ENCODE measurements around the gene UBE3C. TPM values are rescaled to one million over a fixed set of nuclear protein-coding genes. Genes with fewer than 3 reads are reported as not detected.

UBE3C gene
- total RNA-seq, 1 experiment from 2014 or later = 81.1 TPM

DNA sequence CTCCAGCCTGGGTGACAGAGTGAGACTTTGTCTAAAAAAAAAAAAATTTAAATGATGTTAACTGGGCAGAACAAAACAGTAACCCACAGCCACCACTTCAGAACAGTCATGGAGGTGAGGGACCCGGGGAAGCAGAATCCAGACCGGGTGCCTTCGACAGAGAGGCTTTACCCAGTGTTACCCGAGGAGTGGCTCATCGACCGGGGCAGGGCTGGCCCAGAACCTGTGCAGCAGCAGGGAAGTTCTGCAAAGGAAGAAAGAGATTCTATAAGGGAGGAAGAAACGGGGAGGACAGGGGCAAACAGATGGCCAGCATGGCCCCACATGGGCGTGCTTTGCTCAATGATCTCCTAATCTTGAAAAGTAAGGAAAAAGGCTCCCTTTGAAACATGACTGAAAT is 26.0 kb upstream of the UBE3C start:
- H3K4me1 Mint-ChIP-seq (ENCODE audit: low read depth, unreplicated experiment) = peaks cover 11% of the 10 kb centered on the region
- BruUV-seq (replicated peaks) = no TSS peak
- no peak overlapping the region for H3K4me3 Mint-ChIP-seq (ENCODE audit: low read depth, unreplicated experiment)
- no peak for DNase-seq
- intact Hi-C loops (cut with micrococcal nuclease; ENCODE audit: unreplicated experiment) = no loop called here
- H3K36me3 Mint-ChIP-seq (ENCODE audit: insufficient read depth, unreplicated experiment) = no peaks in the 10 kb centered on the region
- H3K27ac Mint-ChIP-seq (ENCODE audit: unreplicated experiment) = no peak overlapping the region
- CTCF ChIA-PET = no interaction called here
- peaks cover 73% of the 10 kb centered on the region for H3K27me3 Mint-ChIP-seq (ENCODE audit: unreplicated experiment)
- TF ChIP-seq, protein P1, sequence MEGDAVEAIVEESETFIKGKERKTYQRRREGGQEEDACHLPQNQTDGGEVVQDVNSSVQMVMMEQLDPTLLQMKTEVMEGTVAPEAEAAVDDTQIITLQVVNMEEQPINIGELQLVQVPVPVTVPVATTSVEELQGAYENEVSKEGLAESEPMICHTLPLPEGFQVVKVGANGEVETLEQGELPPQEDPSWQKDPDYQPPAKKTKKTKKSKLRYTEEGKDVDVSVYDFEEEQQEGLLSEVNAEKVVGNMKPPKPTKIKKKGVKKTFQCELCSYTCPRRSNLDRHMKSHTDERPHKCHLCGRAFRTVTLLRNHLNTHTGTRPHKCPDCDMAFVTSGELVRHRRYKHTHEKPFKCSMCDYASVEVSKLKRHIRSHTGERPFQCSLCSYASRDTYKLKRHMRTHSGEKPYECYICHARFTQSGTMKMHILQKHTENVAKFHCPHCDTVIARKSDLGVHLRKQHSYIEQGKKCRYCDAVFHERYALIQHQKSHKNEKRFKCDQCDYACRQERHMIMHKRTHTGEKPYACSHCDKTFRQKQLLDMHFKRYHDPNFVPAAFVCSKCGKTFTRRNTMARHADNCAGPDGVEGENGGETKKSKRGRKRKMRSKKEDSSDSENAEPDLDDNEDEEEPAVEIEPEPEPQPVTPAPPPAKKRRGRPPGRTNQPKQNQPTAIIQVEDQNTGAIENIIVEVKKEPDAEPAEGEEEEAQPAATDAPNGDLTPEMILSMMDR (IDR thresholded peaks at IDR 0.05; ENCODE audit: unreplicated experiment) = no peak
- peaks cover 5% of the 10 kb centered on the region for H3K9me3 Mint-ChIP-seq (ENCODE audit: low read depth, unreplicated experiment)

DNA sequence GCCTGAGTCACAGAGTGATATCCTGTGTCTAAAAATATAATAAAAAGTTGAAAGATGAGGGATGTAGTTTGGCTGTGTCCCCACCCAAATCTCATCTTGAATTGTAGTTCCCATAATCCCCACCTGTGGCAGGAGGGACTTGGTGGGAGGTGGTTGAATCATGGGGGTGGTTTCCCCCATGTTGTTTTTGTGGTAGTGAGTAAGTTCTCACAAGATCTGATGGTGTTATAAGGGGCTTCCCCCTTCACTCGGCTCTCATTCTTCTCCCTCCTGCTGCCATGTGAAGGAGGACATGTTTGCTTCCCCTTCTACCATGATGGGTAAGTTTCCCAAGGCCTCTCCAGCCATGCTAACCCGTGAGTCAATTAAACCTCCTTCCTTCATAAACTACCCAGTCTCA is 25.1 kb upstream of the UBE3C start:
- Mint-ChIP-seq H3K9me3 (ENCODE audit: low read depth, unreplicated experiment) (peaks cover 7% of the 10 kb centered on the region), H3K4me1 (ENCODE audit: low read depth, unreplicated experiment) (peaks cover 11% of the 10 kb centered on the region), H3K36me3 (ENCODE audit: insufficient read depth, unreplicated experiment) (no peaks in the 10 kb centered on the region), H3K27ac (ENCODE audit: unreplicated experiment) (no peak overlapping the region), H3K27me3 (ENCODE audit: unreplicated experiment) (peaks cover 64% of the 10 kb centered on the region), H3K4me3 (ENCODE audit: low read depth, unreplicated experiment) (no peak overlapping the region)
- no TSS peak for BruUV-seq (replicated peaks)
- CTCF ChIA-PET = no interaction called here
- intact Hi-C loops (cut with micrococcal nuclease; ENCODE audit: unreplicated experiment) = no loop called here
- TF ChIP-seq, protein P1 (IDR thresholded peaks at IDR 0.05; ENCODE audit: unreplicated experiment) = no peak
- no peak for DNase-seq

DNA sequence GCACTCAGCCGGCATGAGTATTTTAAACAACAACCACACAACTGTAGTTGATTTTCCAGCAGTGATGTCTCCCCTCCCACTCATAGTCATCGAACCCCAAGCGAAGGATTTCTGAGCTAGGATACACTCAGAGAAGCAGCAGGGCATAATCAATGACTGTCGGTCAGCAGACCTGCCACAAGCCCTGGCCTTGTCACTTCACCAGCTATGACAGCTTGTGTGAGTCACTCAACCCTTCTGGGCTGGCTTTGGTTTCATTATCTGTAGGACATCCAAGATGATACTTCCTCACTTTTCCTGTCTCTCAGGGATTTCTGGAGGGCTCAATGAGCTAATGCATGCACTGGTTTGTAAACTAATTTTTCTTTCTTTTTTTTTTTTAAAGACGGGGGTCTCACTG is 22.0 kb upstream of the UBE3C start:
- no TSS peak for BruUV-seq (replicated peaks)
- intact Hi-C loops (cut with micrococcal nuclease; ENCODE audit: unreplicated experiment) = no loop called here
- DNase-seq = no peak
- TF ChIP-seq, protein P1 (IDR thresholded peaks at IDR 0.05; ENCODE audit: unreplicated experiment) = no peak
- Mint-ChIP-seq H3K4me3 (ENCODE audit: low read depth, unreplicated experiment) (no peak overlapping the region), H3K4me1 (ENCODE audit: low read depth, unreplicated experiment) (no peaks in the 10 kb centered on the region), H3K27ac (ENCODE audit: unreplicated experiment) (no peak overlapping the region), H3K9me3 (ENCODE audit: low read depth, unreplicated experiment) (peaks cover 7% of the 10 kb centered on the region), H3K27me3 (ENCODE audit: unreplicated experiment) (peaks cover 35% of the 10 kb centered on the region), H3K36me3 (ENCODE audit: insufficient read depth, unreplicated experiment) (no peaks in the 10 kb centered on the region)
- CTCF ChIA-PET = no interaction called here

DNA sequence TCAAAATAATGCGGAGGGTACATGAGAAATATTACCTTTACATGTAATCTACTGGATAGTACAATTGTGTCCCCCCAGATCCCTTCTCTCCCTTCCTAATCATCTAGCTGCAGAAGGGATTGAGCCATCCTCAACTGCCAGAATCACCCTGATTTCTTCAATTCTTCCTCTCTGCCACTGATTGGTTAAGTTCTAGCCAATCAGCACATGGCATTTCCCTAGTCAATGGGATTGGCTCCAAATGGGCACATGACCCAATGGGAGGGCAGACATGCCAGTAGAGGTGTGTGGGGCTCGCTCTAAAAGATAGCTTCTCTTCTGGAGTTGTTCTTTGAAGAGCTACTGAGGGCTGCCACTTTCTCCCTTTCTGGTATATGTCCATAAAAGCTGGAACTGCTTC is 20.9 kb upstream of the UBE3C start:
- H3K9me3 Mint-ChIP-seq (ENCODE audit: low read depth, unreplicated experiment) = peaks cover 5% of the 10 kb centered on the region
- H3K36me3 Mint-ChIP-seq (ENCODE audit: insufficient read depth, unreplicated experiment) = no peaks in the 10 kb centered on the region
- H3K27ac Mint-ChIP-seq (ENCODE audit: unreplicated experiment) = no peak overlapping the region
- H3K4me3 Mint-ChIP-seq (ENCODE audit: low read depth, unreplicated experiment) = no peak overlapping the region
- intact Hi-C loops (cut with micrococcal nuclease; ENCODE audit: unreplicated experiment) = no loop called here
- no peak for DNase-seq
- no peaks in the 10 kb centered on the region for H3K4me1 Mint-ChIP-seq (ENCODE audit: low read depth, unreplicated experiment)
- peaks cover 25% of the 10 kb centered on the region for H3K27me3 Mint-ChIP-seq (ENCODE audit: unreplicated experiment)
- CTCF ChIA-PET = no interaction called here
- BruUV-seq (replicated peaks) = no TSS peak
- TF ChIP-seq, protein P1 (IDR thresholded peaks at IDR 0.05; ENCODE audit: unreplicated experiment) = no peak
